ENCODE measurements around the gene MRPL48. TPM values are rescaled to one million over a fixed set of nuclear protein-coding genes. Genes with fewer than 3 reads are reported as not detected.

MRPL48 gene
- total and polyA plus RNA-seq, 2 of the 8 experiments (the other 6 are each of a cell fraction or from before 2014, with no cell fraction given): 34.9 to 59.9 TPM

- H3K18ac ChIP-seq (ENCODE audit: extremely low read depth, low read length): no peak overlapping the region
- no peak overlapping the region for H3K56ac ChIP-seq (replicated peaks; ENCODE audit: insufficient read length, low read depth, low read length)
- no peak overlapping the region for H2AFZ ChIP-seq (ENCODE audit: low read length)
- H3K79me2 ChIP-seq (ENCODE audit: control insufficient read depth in 1 of 2, insufficient read depth in 2 of 2, low read length in 2 of 2): no peaks in the 10 kb centered on the region
- H4K8ac ChIP-seq (ENCODE audit: extremely low read depth, insufficient read depth, low read length): no peak overlapping the region
- no peak overlapping the region for H2BK12ac ChIP-seq (ENCODE audit: low read depth, low read length)
- no peak overlapping the region for H3K27ac ChIP-seq (ENCODE audit: low read depth, low read length)
- FAIRE-seq: peak; percentile 71
- H4K91ac ChIP-seq (replicated peaks; ENCODE audit: insufficient read length, low read length): no peak overlapping the region
- H3K14ac ChIP-seq (ENCODE audit: insufficient read length): no peak overlapping the region
- DNase-seq (ENCODE audit: low read depth in 1 of 2, low spot score in 2 of 2): no peak
- no peaks in the 10 kb centered on the region for H3K4me1 ChIP-seq (replicated peaks in 1 of 4; ENCODE audit: control insufficient read depth in 3 of 4, insufficient read depth in 4 of 4, low read length in 3 of 4)
- H2BK120ac ChIP-seq (replicated peaks; ENCODE audit: low read depth, low read length): no peak overlapping the region
- H3K23me2 ChIP-seq (ENCODE audit: low read depth, low read length): 0 out of 2 replicates have a peak, but pooled peaks cover 2% of the 10 kb centered on the region
- no peak overlapping the region for H3K4me3 ChIP-seq (ENCODE audit: extremely low read depth in 1 of 4, insufficient read depth in 2 of 4, low read depth in 3 of 4, low read length in 4 of 4)
- no peaks in the 10 kb centered on the region for H3K27me3 ChIP-seq (replicated peaks in 1 of 4; ENCODE audit: control insufficient read depth in 3 of 4, extremely low read depth in 1 of 4, insufficient read depth in 3 of 4, low read length in 3 of 4)
- no peaks in the 10 kb centered on the region for H4K20me1 ChIP-seq (replicated peaks in 1 of 2; ENCODE audit: control insufficient read depth in 1 of 2, insufficient read depth in 2 of 2, low read length in 2 of 2)
- H3K36me3 ChIP-seq (ENCODE audit: control insufficient read depth in 2 of 4, insufficient read depth in 4 of 4, low read length in 3 of 4): peaks cover 0 to 30% (median 4%) of the 10 kb centered on the region in 4 experiments; a peak in 4 of 8 replicates
- H4K5ac ChIP-seq (ENCODE audit: insufficient read length, low read depth, low read length): no peak overlapping the region
- H3K9ac ChIP-seq (replicated peaks in 1 of 4; ENCODE audit: extremely low read depth in 1 of 4, low read depth in 3 of 4, low read length in 3 of 4): no peak overlapping the region
- POLR2A ChIA-PET (ENCODE audit: partially characterized antibody): interaction anchor here (1.3 kb wide), 1 partner anchor 45 kb away, joined by 3 read pairs; no protein-coding TSS in a partner anchor
- H2AK5ac ChIP-seq (ENCODE audit: low read depth, low read length): no peak overlapping the region
- TF ChIP-seq MAFK (IDR thresholded peaks at IDR 0.05; ENCODE audit: low read depth, low read length) (0 out of 2 replicates have a peak, but pooled peaks have one; percentile 26), GTF2F1 (IDR thresholded peaks at IDR 0.05; ENCODE audit: borderline replicate concordance, low read depth, low read length) (no peak), BACH1 (IDR thresholded peaks at IDR 0.05; ENCODE audit: low read length) (0 out of 2 replicates have a peak, but pooled peaks have one; percentile 50)
- no peak overlapping the region for H2BK5ac ChIP-seq (ENCODE audit: low read depth, low read length)
- peaks cover 0 to 6% of the 10 kb centered on the region in 2 experiments; a peak in 1 of 4 replicates for H3K9me3 ChIP-seq (ENCODE audit: insufficient read depth in 2 of 2, low read depth in 1 of 2, low read length in 1 of 2)
- no peak overlapping the region for H3K4me2 ChIP-seq (ENCODE audit: insufficient read depth in 1 of 2, low read depth in 2 of 2, low read length in 2 of 2)
- H3K79me1 ChIP-seq (ENCODE audit: low read depth, low read length): no peaks in the 10 kb centered on the region
- CTCF ChIA-PET (ENCODE audit: partially characterized antibody): interaction anchor here (0.6 to 1.2 kb wide), 2 partner anchors 11 to 16 kb away, joined by 3 to 5 read pairs; no protein-coding TSS in a partner anchor
- no peak overlapping the region for H2BK20ac ChIP-seq (ENCODE audit: low read length)
- H2BK15ac ChIP-seq (ENCODE audit: low read length): no peak overlapping the region
- no peak overlapping the region for H3K23ac ChIP-seq (ENCODE audit: insufficient read length)
- WGBS, 2 experiments (ENCODE audit: extremely low coverage in 1 of 2, insufficient coverage in 1 of 2, insufficient read length in 1 of 2, insufficient replicate concordance in 2 of 2, low coverage in 1 of 2, low lambda C conversion rate in 2 of 2, missing lambda C conversion rate in 1 of 2): 91% methylated on average over 1 of the region's 1 CpG; no CpG with 5 or more reads in 1 of the 2 experiments
- no peak overlapping the region for H3K4ac ChIP-seq (replicated peaks; ENCODE audit: insufficient read length, low read depth, low read length)
Measured at GRCh38 chr11:73902303-73902702, 114.6 kb downstream of the MRPL48 start.
